H1 (cell line): ENCODE measurements around the gene GNA12. TPM values are rescaled to one million over a fixed set of nuclear protein-coding genes. Genes with fewer than 3 reads are reported as not detected.

Source experiments
- CTCF ChIA-PET: fragments of 300-600 bp; sonication (Branson Sonifier 250); formaldehyde crosslinking; loops from one replicate; lab custom pipeline; 2021; ENCODE audit not compliant: partially characterized antibody; lab: Charles Lee
- POLR2A ChIA-PET: fragments of 300-600 bp; sonication (Branson Sonifier 250); formaldehyde crosslinking; loops from one replicate; lab custom pipeline; 2021; ENCODE audit warnings: inconsistent platforms; ENCODE audit not compliant: partially characterized antibody; lab: Charles Lee
- DNase-seq, 2 experiments: peaks; one replicate each; pipeline versions ENCODE4 v3.0.0 to v3.0.0-alpha.2; 2010 to 2022; ENCODE audit warnings: low spot score in 2 of 2, low read depth in 1 of 2, mixed read lengths in 1 of 2
- FAIRE-seq: peaks from 2 replicates; lab custom pipeline; 2011; peaks lifted over from hg19 to GRCh38; lab: Jason Lieb, UNC
- H2AFZ ChIP-seq: 2 replicates; pipeline ENCODE4 v1.8.1; 2012; ENCODE audit warnings: low read length, inconsistent platforms
- H2AK5ac ChIP-seq: 2 replicates; pipeline ENCODE4 v1.6.1; 2013; ENCODE audit warnings: low read depth, low read length
- H2BK120ac ChIP-seq: replicated peaks from 2 replicates; pipeline ENCODE3; 2013; ENCODE audit warnings: low read depth, low read length, inconsistent platforms
- H2BK12ac ChIP-seq: 2 replicates; pipeline ENCODE4 v1.6.1; 2013; ENCODE audit warnings: low read depth, low read length
- H2BK15ac ChIP-seq: 2 replicates; pipeline ENCODE4 v1.6.1; 2013; ENCODE audit warnings: low read length
- H2BK20ac ChIP-seq: 2 replicates; pipeline ENCODE4 v1.6.1; 2013; ENCODE audit warnings: low read length
- H2BK5ac ChIP-seq: 2 replicates; pipeline ENCODE4 v1.6.1; 2013; ENCODE audit warnings: low read depth, low read length
- H3K14ac ChIP-seq: 2 replicates; pipeline ENCODE4 v1.6.1; 2013; ENCODE audit warnings: inconsistent platforms; ENCODE audit not compliant: insufficient read length
- H3K18ac ChIP-seq: 2 replicates; pipeline ENCODE4 v1.6.1; 2013; ENCODE audit warnings: low read length; ENCODE audit errors: extremely low read depth
- H3K23ac ChIP-seq: 2 replicates; pipeline ENCODE4 v1.6.1; 2013; ENCODE audit warnings: inconsistent platforms; ENCODE audit not compliant: insufficient read length
- H3K23me2 ChIP-seq: 2 replicates; pipeline ENCODE4 v1.6.1; 2013; ENCODE audit warnings: low read depth, low read length
- H3K27ac ChIP-seq: 2 replicates; pipeline ENCODE4 v1.6.1; 2011; ENCODE audit warnings: low read depth, low read length, inconsistent platforms
- H3K27me3 ChIP-seq, 4 experiments: replicated peaks in 1 of 4; 1 replicate in 1 of 4; 2 replicates in 3 of 4; pipeline versions ENCODE4 v1.6.1 to v1.8.1; 2011 to 2013; ENCODE audit warnings: low read length in 3 of 4, mild to moderate bottlenecking in 3 of 4, inconsistent platforms in 2 of 4, mixed read lengths in 2 of 4, moderate library complexity in 1 of 4; ENCODE audit not compliant: control insufficient read depth in 3 of 4, insufficient read depth in 3 of 4; ENCODE audit errors: extremely low read depth in 1 of 4
- H3K36me3 ChIP-seq, 4 experiments: 2 replicates each; pipeline versions ENCODE4 v1.6.1 to v1.8.1; 2011 to 2013; ENCODE audit warnings: mild to moderate bottlenecking in 4 of 4, low read length in 3 of 4, moderate library complexity in 2 of 4, control low read depth in 1 of 4, inconsistent platforms in 1 of 4; ENCODE audit not compliant: insufficient read depth in 4 of 4, control insufficient read depth in 2 of 4
- H3K4ac ChIP-seq: replicated peaks from 2 replicates; pipeline ENCODE3; 2013; ENCODE audit warnings: low read length, low read depth, mixed read lengths, inconsistent platforms; ENCODE audit not compliant: insufficient read length
- H3K4me1 ChIP-seq, 4 experiments: replicated peaks in 1 of 4; 1 replicate in 1 of 4; 2 replicates in 3 of 4; pipeline versions ENCODE4 v1.6.1 to v1.8.1; 2011 to 2013; ENCODE audit warnings: low read length in 3 of 4, inconsistent platforms in 2 of 4, mixed read lengths in 1 of 4; ENCODE audit not compliant: insufficient read depth in 4 of 4, control insufficient read depth in 3 of 4
- H3K4me2 ChIP-seq, 2 experiments: 2 replicates each; pipeline versions ENCODE4 v1.6.1 to v1.8.1; 2011 to 2013; ENCODE audit warnings: low read depth in 2 of 2, low read length in 2 of 2, control low read depth in 1 of 2, inconsistent platforms in 1 of 2, mild to moderate bottlenecking in 1 of 2; ENCODE audit not compliant: insufficient read depth in 1 of 2
- H3K4me3 ChIP-seq, 4 experiments: fragments of 200-600, 300-600 bp in 1 of 4; sonication (generic), shearing (Covaris generic), sonication (Bioruptor Twin) in 1 of 4; 2 replicates each; pipeline versions ENCODE4 v1.5.1 to v1.8.1; 2011 to 2016; ENCODE audit warnings: low read length in 4 of 4, low read depth in 3 of 4, control low read depth in 2 of 4, inconsistent platforms in 2 of 4, mild to moderate bottlenecking in 2 of 4, mixed read lengths in 1 of 4, moderate library complexity in 1 of 4; ENCODE audit not compliant: insufficient read depth in 2 of 4; ENCODE audit errors: extremely low read depth in 1 of 4
- H3K56ac ChIP-seq: replicated peaks from 2 replicates; pipeline ENCODE3; 2013; ENCODE audit warnings: low read depth, mild to moderate bottlenecking, mixed read lengths, low read length, inconsistent platforms; ENCODE audit not compliant: insufficient read length
- H3K79me1 ChIP-seq: 2 replicates; pipeline ENCODE4 v1.6.1; 2013; ENCODE audit warnings: low read depth, low read length, control low read depth
- H3K79me2 ChIP-seq, 2 experiments: 2 replicates each; pipeline versions ENCODE4 v1.6.1 to v1.8.1; 2012 to 2013; ENCODE audit warnings: low read length in 2 of 2, mild to moderate bottlenecking in 2 of 2, inconsistent platforms in 1 of 2; ENCODE audit not compliant: insufficient read depth in 2 of 2, control insufficient read depth in 1 of 2
- H3K9ac ChIP-seq, 4 experiments: replicated peaks in 1 of 4; 1 replicate in 1 of 4; 2 replicates in 3 of 4; pipeline versions ENCODE4 v1.6.1 to v1.8.1; 2011 to 2013; ENCODE audit warnings: low read depth in 3 of 4, low read length in 3 of 4, control low read depth in 2 of 4, mild to moderate bottlenecking in 2 of 4, moderate library complexity in 2 of 4, inconsistent platforms in 1 of 4; ENCODE audit errors: extremely low read depth in 1 of 4
- H3K9me3 ChIP-seq, 2 experiments: 2 replicates each; pipeline versions ENCODE4 v1.6.1 to v1.8.1; 2012 to 2013; ENCODE audit warnings: mild to moderate bottlenecking in 2 of 2, moderate library complexity in 2 of 2, control low read depth in 1 of 2, inconsistent platforms in 1 of 2, low read depth in 1 of 2, low read length in 1 of 2, mixed read lengths in 1 of 2; ENCODE audit not compliant: insufficient read depth in 2 of 2
- H4K20me1 ChIP-seq, 2 experiments: replicated peaks in 1 of 2; 2 replicates each; pipeline versions ENCODE3 to v1.8.1; 2011 to 2013; ENCODE audit warnings: inconsistent platforms in 2 of 2, low read length in 2 of 2, mild to moderate bottlenecking in 1 of 2; ENCODE audit not compliant: insufficient read depth in 2 of 2, control insufficient read depth in 1 of 2
- H4K5ac ChIP-seq: 2 replicates; pipeline ENCODE4 v1.6.1; 2013; ENCODE audit warnings: low read length, low read depth, mixed read lengths, inconsistent platforms; ENCODE audit not compliant: insufficient read length
- H4K8ac ChIP-seq: 2 replicates; pipeline ENCODE4 v1.8.0; 2013; ENCODE audit warnings: mild to moderate bottlenecking, moderate library complexity, low read length, inconsistent platforms; ENCODE audit not compliant: insufficient read depth; ENCODE audit errors: extremely low read depth
- H4K91ac ChIP-seq: replicated peaks from 2 replicates; pipeline ENCODE3; 2013; ENCODE audit warnings: low read length, mixed read lengths, inconsistent platforms; ENCODE audit not compliant: insufficient read length
- BCL11A ChIP-seq, 2 experiments: IDR thresholded peaks; one replicate each; pipeline ENCODE4 v1.6.1; 2011; ENCODE audit warnings: low read depth in 2 of 2, low read length in 2 of 2, mild to moderate bottlenecking in 2 of 2
- WGBS, 2 experiments: shearing (Covaris generic) in 1 of 2; methylation state at CpG; one replicate each; pipeline versions ENCODE4 v1.1.6 to v1.1.7; 2013 to 2015; ENCODE audit warnings: low lambda C conversion rate in 2 of 2, mixed read lengths in 2 of 2, inconsistent platforms in 1 of 2, low coverage in 1 of 2, missing lambda C conversion rate in 1 of 2; ENCODE audit not compliant: insufficient replicate concordance in 2 of 2, insufficient coverage in 1 of 2, insufficient read length in 1 of 2; ENCODE audit errors: extremely low coverage in 1 of 2, missing lambda C conversion rate in 1 of 2; 5-methylcytosine and 5-hydroxymethylcytosine counted together
- polyA plus RNA-seq, 7 experiments: library from polyadenylated mRNA; depleted of rRNA in 3 of 7; stranded (reverse) in 5 of 7; unstranded in 2 of 7; fragments of >200 nt in 5 of 7; fragments of 200-250 nt in 2 of 7; gene quantifications; 1 replicate in 5 of 7; 2 replicates in 1 of 7; 4 replicates in 1 of 7; pipeline versions ENCODE4 v1.2.1 to v1.2.3, GENCODE V29; 2011 to 2013; ENCODE audit warnings: missing spikeins in 2 of 7, mixed read lengths in 2 of 7
- total RNA-seq: library from RNA; stranded (reverse); fragmentation: NEBNext Ultra II Directional; extraction: Animal tissue kit (Norgen Biotek cat#: 25700); gene quantifications from 2 replicates; pipeline ENCODE4 v1.2.1, GENCODE V29; 2021

The GNA12 gene
- total and polyA plus RNA-seq, 2 of the 8 experiments (the other 6 are each of a cell fraction or from before 2014, with no cell fraction given), result 96.5 to 109 TPM

DNA sequence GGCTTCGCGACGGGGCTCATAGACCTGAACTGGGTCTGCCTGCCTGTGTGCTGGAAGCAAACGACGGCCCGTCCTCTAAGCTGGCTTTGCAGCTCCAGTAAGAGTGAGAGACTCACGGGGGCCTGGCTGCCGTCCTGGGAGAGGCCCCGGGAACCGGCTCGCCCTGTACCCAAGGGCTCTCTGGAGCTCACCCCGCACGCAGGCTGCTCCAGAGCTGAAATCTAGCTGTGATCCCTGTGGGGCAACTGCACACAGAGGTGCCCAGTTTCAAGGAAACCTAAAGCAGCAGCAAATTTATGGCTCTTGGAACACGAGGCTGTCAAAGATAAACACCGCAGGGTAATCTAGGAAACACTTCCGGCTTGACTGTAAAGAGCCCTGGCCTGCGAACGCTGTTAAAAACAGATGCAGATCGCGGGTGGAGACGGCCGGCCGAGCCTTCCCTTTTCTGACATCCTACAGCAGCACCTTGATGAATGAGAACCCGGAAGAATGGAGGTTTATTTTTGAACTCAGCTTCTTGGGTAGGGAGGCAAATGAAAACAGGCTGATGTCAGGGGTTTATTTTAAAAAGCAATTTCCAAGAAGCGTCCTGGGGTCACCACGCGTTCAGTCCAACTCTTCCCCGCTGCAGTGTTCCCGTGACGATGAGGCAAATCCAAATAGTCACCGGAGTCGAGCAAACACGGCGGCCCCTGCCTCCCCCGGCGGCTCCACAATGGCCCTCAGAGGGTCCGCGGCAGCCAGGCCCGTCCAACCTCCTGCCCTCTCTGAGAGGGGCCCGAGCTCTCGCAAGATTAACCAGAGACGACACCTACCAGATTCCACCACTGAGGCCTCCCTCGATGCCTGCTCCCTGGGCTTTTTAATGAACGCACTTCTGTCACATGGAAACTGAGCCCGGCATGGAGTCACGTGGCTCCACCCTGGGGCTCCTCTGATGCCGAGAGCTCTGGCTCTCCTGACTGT, 126.5 kb downstream of the GNA12 start:
- CTCF ChIA-PET, result interaction anchor here (0.6 to 11.4 kb wide), 17 partner anchors 10 to 282 kb away, joined by 3 to 125 read pairs (median 3); no protein-coding TSS in a partner anchor
- WGBS, 2 experiments, result 96% methylated on average over 47 of the region's 47 CpGs; no CpG with 5 or more reads in 1 of the 2 experiments

More for the DNA sequence above, 126.5 kb downstream of the GNA12 start:
- Histone ChIP-seq H2BK20ac (no peak overlapping the region), H3K79me2 (no peaks in the 10 kb centered on the region), H3K4me1 (no peaks in the 10 kb centered on the region; a peak in 4 of 7 replicates), H3K18ac (no peak overlapping the region), H3K4me3 (no peak overlapping the region), H3K56ac (no peak overlapping the region), H3K27me3 (no peaks in the 10 kb centered on the region), H3K79me1 (no peaks in the 10 kb centered on the region; the same call in 1 of the 2 replicates), H3K36me3 (peaks cover 0 to 9% (median 8%) of the 10 kb centered on the region in 4 experiments; a peak in 4 of 8 replicates), H2AK5ac (no peak overlapping the region), H3K27ac (no peak overlapping the region), H3K23ac (no peak overlapping the region), H2BK12ac (no peak overlapping the region), H2BK15ac (no peak overlapping the region), H4K20me1 (peaks cover 2% of the 10 kb centered on the region in 2 experiments), H4K91ac (no peak overlapping the region), H2AFZ (no peak overlapping the region), H3K4ac (no peak overlapping the region), H3K23me2 (no peaks in the 10 kb centered on the region), H3K9me3 (no peaks in the 10 kb centered on the region), H2BK120ac (no peak overlapping the region), H4K5ac (no peak overlapping the region), H4K8ac (no peak overlapping the region), H2BK5ac (no peak overlapping the region), H3K9ac (no peak overlapping the region), H3K4me2 (no peak overlapping the region), H3K14ac (no peak overlapping the region)
- peak in 1 of 2 experiments; percentile 47 for DNase-seq
- POLR2A ChIA-PET, result interaction anchor here (1.9 to 2.1 kb wide), 2 partner anchors 8 to 13 kb away, joined by 4 to 6 read pairs; no protein-coding TSS in a partner anchor
- no peak for TF ChIP-seq BCL11A (IDR thresholded peaks at IDR 0.05; ENCODE audit: low read depth in 2 of 2, low read length in 2 of 2)
- FAIRE-seq, result no peak
